Left ventricle myocardium inferior (tissue), 1 donor: ENCODE results near the gene CLSTN1. TPM values are rescaled to one million over a fixed set of nuclear protein-coding genes. Genes with fewer than 3 reads are reported as not detected.

ENCODE experiments used
- DNase-seq: peaks from one replicate; pipeline ENCODE4 v3.0.0-alpha.2; 2020
- H3K27ac ChIP-seq: fragments of 200-600 bp; replicated peaks from 2 replicates; pipeline ENCODE4 v1.8.0; 2021
- H3K27me3 ChIP-seq: fragments of 200-600 bp; 2 replicates; pipeline ENCODE4 v1.8.0; 2021; ENCODE audit warnings: low read depth
- H3K36me3 ChIP-seq: fragments of 200-600 bp; 2 replicates; pipeline ENCODE4 v1.8.0; 2021
- H3K4me1 ChIP-seq: fragments of 200-600 bp; 2 replicates; pipeline ENCODE4 v1.8.0; 2021
- H3K4me3 ChIP-seq: fragments of 200-600 bp; 2 replicates; pipeline ENCODE4 v1.8.0; 2021; ENCODE audit warnings: mild to moderate bottlenecking, moderate library complexity
- H3K9me3 ChIP-seq: fragments of 200-600 bp; replicated peaks from 2 replicates; pipeline ENCODE4 v1.8.0; 2021
- CTCF ChIP-seq: fragments of 200-600 bp; IDR thresholded peaks from 2 replicates; pipeline ENCODE4 v1.8.0; 2021; ENCODE audit warnings: antibody characterized with exemption, mild to moderate bottlenecking, borderline replicate concordance
- intact Hi-C: fragments of 100-400 bp; cut with micrococcal nuclease; formaldehyde crosslinking; loops from one replicate; pipeline ENCODE4 v1.11.0; 2022
- total RNA-seq: library from RNA; stranded (reverse); fragmentation: NEBNext Ultra II Directional; extraction: Animal tissue kit (Norgen Biotek cat#: 25700); gene quantifications from one replicate; pipeline ENCODE4 v1.2.1, GENCODE V29; 2021
- donor health status: DM: no; HTN: yes; CAD: no; lungs with severe emphysema.

The CLSTN1 gene
- total RNA-seq, 1 donor from 2014 or later: 63.5 TPM

DNA sequence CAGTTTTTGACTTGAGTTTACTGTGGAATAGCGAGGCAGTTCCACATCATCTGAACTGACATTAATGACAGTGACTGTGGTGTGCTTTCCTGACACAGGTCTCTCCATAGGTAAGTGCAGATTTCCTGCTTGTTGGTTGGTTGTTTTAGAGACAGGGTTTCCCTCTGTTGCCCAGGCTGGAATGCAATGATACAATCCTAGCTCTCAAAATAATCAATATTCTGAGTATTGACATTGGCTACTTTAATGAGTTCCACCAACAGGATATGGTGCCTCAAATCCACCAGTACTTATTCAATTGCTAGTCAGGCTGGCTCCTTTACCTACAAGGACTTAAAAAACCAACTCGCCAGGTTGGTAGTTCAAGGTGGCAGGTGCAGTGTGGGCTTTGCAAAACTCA is 63.8 kb downstream of the CLSTN1 start:
- Histone ChIP-seq H3K27ac (no peak overlapping the region), H3K36me3 (peaks cover under 1% of the 10 kb centered on the region), H3K27me3 (no peaks in the 10 kb centered on the region), H3K4me1 (peaks cover 28% of the 10 kb centered on the region), H3K9me3 (no peaks in the 10 kb centered on the region), H3K4me3 (no peak overlapping the region)
- DNase-seq: no peak
- no peak for TF ChIP-seq CTCF
- intact Hi-C loops: no loop called here

GRCh38 chr1:9758559-9759121 is 65.1 kb downstream of the CLSTN1 start:
- intact Hi-C loops: no loop called here
- H3K27me3 ChIP-seq: no peaks in the 10 kb centered on the region
- H3K4me3 ChIP-seq: no peak overlapping the region
- no peak for DNase-seq
- TF ChIP-seq CTCF: no peak
- H3K36me3 ChIP-seq: peaks cover 14% of the 10 kb centered on the region
- H3K4me1 ChIP-seq: peaks cover 29% of the 10 kb centered on the region
- no peak overlapping the region for H3K27ac ChIP-seq
- H3K9me3 ChIP-seq: no peaks in the 10 kb centered on the region

- no peak for TF ChIP-seq CTCF
- intact Hi-C loops: no loop called here
- H3K27me3 ChIP-seq: no peaks in the 10 kb centered on the region
- H3K36me3 ChIP-seq: peaks cover 35% of the 10 kb centered on the region
- H3K4me1 ChIP-seq: peaks cover 34% of the 10 kb centered on the region
- no peaks in the 10 kb centered on the region for H3K9me3 ChIP-seq
- H3K27ac ChIP-seq: peak overlapping the region; percentile 21
- no peak overlapping the region for H3K4me3 ChIP-seq
- no peak for DNase-seq
Measured at GRCh38 chr1:9755441-9755995, 68.2 kb downstream of the CLSTN1 start.

- Histone ChIP-seq H3K9me3 (no peaks in the 10 kb centered on the region), H3K27me3 (no peaks in the 10 kb centered on the region), H3K4me3 (no peak overlapping the region), H3K36me3 (peaks cover 58% of the 10 kb centered on the region), H3K27ac (no peak overlapping the region), H3K4me1 (peaks cover 21% of the 10 kb centered on the region)
- TF ChIP-seq CTCF: no peak
- DNase-seq: peak; percentile 41
- intact Hi-C loops: no loop called here
Measured at GRCh38 chr1:9753121-9753531, 70.6 kb downstream of the CLSTN1 start.

- Histone ChIP-seq H3K9me3 (no peaks in the 10 kb centered on the region), H3K4me3 (no peak overlapping the region), H3K36me3 (peaks cover 60% of the 10 kb centered on the region), H3K4me1 (peaks cover 21% of the 10 kb centered on the region), H3K27ac (no peak overlapping the region), H3K27me3 (no peaks in the 10 kb centered on the region)
- intact Hi-C loops: no loop called here
- TF ChIP-seq CTCF: no peak
- DNase-seq: no peak
Measured at GRCh38 chr1:9751971-9752370, 71.8 kb downstream of the CLSTN1 start.
